GM18505 (cell line): Measurements from ENCODE around the gene HERC3.

Experiments used
- ATAC-seq: cut with Tn5 transposase; IDR thresholded peaks from one replicate; pipeline ENCODE4 v1.9.1; 2021; ENCODE audit not compliant: unreplicated experiment
- POLR2A ChIP-seq: IDR thresholded peaks from 4 replicates; pipeline ENCODE4 v1.6.1; 2011; ENCODE audit warnings: borderline replicate concordance; ENCODE audit not compliant: insufficient read depth, insufficient read length; ENCODE audit errors: extremely low read depth

Gene HERC3

DNA sequence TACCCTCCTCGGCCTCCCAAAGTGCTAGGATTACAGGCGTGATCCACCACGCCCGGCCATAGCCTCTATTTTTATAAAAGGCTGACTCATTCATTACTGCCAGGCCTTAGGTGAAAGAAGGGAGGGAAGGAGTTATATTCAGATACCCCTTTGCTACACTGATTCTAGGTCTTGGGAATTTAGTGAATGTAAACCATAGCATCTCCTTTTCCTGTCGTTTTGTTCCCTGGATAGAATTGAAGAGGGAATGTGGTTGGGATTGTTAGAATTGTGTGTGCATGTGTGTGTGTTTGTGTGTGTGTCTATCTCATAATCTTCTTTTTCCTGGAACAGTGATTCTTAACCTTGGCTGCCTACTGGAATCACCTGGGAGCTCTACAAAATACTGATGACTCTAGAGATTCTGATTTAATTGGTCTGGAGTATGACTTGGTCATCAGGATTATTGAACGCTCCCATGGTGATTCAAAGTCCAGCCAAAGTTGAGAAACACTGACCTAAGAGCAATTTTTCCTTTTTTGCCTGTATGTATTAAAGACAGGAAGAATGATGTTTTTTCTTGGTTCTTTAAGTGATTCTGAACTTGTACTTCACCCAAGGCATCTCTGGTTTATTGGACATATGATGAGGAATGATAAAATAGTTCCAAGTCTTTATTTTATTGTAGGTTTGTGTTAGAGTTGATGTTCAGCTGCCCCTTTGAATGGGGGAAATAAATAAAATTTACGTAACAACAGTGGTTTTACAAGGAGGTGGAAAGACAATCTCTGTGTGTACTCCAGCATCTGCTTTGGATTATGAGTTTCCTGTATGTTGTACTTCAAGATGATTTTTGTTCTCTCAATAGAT lies 68.4 kb downstream of the HERC3 start:
- no peak for TF ChIP-seq POLR2A
- ATAC-seq, result no peak

DNA sequence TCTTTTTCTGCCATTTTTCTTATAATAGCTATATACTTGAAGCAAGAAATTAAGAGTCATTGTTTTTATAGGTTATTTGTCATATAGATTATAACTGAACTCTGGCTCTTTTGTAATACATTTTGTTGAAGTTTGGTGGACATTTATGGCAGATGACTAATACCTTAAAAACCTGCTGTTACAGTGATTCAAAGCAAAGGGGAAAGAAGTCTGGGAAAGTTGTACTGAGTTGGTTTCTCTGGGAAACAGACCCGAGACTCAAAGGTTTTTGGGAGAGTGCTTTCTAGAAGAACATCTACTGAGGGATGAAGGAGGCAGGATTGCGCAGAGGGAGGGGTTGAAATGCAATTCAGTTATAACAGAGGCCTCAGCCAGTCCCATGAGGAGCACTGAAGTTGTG lies 69.5 kb downstream of the HERC3 start:
- no peak for TF ChIP-seq POLR2A
- ATAC-seq, result no peak

DNA sequence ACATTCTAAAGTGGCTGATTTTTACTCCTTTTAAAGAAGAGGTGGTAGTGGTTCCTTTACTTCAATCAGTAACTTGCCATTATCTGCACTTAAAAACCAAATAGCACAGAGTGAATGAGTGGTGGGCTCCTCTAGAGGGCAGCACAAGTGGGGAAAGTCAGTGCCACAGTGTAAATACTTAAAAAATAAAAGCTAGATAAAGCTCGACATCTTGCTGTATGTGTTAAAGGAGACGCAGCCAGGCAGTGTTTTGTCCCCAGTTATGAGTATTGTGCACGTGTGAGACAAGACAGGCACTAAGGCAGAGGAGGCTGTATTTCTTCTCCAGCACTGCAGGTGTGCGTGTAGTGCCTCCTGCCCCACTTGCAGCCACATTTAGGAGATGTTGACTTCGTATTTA lies 80.7 kb downstream of the HERC3 start:
- no peak for TF ChIP-seq POLR2A
- ATAC-seq, result no peak

DNA sequence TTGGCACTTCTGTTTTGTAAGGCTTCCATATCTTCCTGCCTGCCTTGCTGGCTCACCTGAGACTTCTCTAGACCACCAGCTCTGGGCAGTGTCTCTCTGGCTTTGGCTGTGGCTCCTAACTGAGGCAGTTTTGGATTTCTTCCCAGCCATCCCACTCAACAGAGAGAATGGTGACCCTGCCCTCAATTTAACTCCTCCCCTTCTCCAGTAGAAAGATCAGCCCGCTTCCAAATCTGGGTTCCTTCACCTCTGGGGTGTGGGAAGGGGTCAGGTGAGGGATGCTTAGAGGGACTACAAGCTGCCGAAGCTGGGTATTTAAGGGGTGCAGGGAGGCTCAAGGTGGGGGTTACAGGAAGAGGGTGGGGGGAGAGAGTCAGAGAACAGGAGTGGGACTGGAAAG lies 81.6 kb downstream of the HERC3 start:
- no peak for TF ChIP-seq POLR2A
- no peak for ATAC-seq

DNA sequence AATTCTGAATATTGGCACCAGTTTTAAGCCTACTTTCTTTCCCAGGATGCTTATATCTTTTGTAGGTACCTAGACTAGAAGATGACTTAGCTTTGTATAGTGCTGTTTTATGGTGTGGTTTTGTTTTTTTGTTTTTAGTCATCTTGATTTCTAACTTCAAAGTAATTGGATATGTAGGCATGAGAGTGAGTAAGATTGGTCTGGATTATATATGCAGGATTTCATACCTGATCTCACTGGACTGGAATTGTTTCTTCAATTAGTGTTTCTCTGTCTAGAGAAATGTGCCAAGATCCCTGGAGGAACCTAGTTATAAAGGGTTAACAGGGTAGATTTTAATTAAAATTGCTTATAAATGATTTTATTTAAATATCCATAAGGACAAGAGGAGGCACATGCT lies 82.3 kb downstream of the HERC3 start:
- TF ChIP-seq POLR2A, result no peak
- ATAC-seq, result no peak

GRCh38 chr4:88674979-88675378 lies 82.7 kb downstream of the HERC3 start:
- no peak for ATAC-seq
- no peak for TF ChIP-seq POLR2A

GRCh38 chr4:88675543-88675942 lies 83.3 kb downstream of the HERC3 start:
- no peak for TF ChIP-seq POLR2A
- ATAC-seq, result no peak

DNA sequence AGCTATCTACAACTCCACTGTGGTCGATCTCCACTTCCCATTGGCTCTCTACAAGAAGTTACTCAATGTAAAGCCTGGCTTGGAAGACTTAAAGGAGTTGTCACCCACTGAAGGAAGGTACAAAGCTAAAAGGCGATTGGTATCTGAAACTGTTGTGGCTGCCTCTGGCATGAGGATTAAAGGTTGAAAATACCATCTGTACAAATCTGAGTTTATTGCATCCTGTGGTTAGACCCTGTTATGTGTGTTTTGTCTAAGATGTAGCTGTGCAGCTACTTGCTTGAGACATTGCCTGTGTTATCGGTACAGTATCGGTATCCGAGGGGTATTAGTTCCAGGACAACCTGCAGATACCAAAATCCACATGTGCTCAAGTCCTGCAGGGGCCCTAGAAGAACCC lies 88.9 kb downstream of the HERC3 start:
- no peak for TF ChIP-seq POLR2A
- no peak for ATAC-seq

- ATAC-seq, result no peak
- TF ChIP-seq POLR2A, result no peak
Observed at GRCh38 chr4:88690355-88690754, 98.1 kb downstream of the HERC3 start.

DNA sequence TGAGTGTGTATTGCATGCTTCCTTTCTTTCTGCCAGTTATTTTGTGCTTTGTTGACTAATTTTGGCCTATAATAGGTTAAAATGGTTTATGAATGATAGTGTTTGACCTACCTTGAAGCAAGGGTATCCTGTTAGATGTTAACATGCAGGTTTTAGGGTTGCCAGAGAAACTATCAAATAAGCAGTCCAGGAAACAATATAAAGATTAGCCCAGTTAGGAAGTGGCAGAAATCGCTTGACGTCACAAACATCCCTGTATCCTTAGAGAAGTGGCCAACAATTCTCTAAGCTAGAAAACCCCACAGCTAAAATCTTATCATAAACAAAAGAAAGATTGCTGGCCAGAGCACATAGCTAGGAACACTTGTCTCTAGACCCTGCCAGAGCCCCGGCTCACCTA lies 101.5 kb downstream of the HERC3 start:
- no peak for TF ChIP-seq POLR2A
- no peak for ATAC-seq

DNA sequence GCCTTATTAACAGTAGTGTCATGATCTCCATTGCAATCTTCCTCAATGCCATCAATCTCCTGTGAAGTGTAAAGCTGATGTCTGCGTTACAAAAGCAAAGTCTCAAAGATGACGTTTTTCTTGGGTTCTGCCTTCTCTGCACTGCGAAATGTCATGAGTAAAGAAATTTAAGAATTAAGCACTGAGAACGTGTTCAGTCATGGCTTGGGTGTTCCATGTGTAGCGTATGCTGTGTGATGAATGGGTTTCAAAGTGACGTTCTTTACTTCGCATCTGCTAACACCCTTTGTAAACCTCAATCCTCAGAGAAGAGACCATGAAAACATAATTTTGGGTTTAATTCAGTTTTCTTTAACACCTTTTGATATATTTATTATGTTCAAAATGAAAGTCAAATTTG lies 104.3 kb downstream of the HERC3 start:
- ATAC-seq, result no peak

GRCh38 chr4:88697141-88697540 lies 104.9 kb downstream of the HERC3 start:
- TF ChIP-seq POLR2A, result no peak
- no peak for ATAC-seq

More for the DNA sequence above, 104.3 kb downstream of the HERC3 start:
- no peak for TF ChIP-seq POLR2A

GRCh38 chr4:88697588-88698329 lies 105.5 kb downstream of the HERC3 start, which contains the start of gene NAP1L5:
TSS of gene NAP1L5 (minus strand) at chr4:88697829. CDS start at chr4:88697754, 75 bp downstream.
- TF ChIP-seq POLR2A, result peak; percentile 45
- peak; percentile 91 for ATAC-seq

DNA sequence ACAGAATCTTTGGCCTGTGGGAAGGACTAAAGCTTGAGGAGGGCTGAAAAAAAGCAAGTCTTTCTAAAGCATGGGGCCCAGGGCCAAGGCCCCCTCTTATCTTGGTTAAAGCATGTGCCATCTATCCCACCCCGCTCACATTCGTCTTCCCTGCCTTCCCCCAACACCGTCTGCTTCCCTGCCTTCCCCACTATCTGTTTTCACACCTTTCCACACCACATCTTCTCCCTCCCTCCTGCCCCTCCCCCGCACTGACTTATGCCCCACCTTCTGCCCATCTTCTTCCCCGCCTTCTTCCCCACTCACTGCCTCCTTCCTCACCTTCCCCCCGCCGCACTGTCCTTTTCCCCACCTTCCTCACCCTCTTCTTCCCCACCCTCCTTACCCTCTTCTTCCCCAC lies 106.2 kb downstream of the HERC3 start:
- TF ChIP-seq POLR2A, result no peak
- ATAC-seq, result no peak
